GM18498 (cell line): ENCODE measurements around the gene TBC1D9.

Experiments
- ATAC-seq: cut with Tn5 transposase; IDR thresholded peaks from one replicate; pipeline ENCODE4 v1.9.1; 2021; ENCODE audit warnings: mild to moderate bottlenecking, moderate library complexity; ENCODE audit not compliant: unreplicated experiment

Gene TBC1D9

GRCh38 chr4:140628016-140628415 lies 128.2 kb downstream of the TBC1D9 start:
- ATAC-seq: no peak

- ATAC-seq: no peak
Observed at GRCh38 chr4:140626661-140627376, 129.4 kb downstream of the TBC1D9 start.

- no peak for ATAC-seq
Observed at GRCh38 chr4:140622333-140622958, 133.7 kb downstream of the TBC1D9 start.

GRCh38 chr4:140621161-140621560 lies 135.0 kb downstream of the TBC1D9 start:
- ATAC-seq: no peak

GRCh38 chr4:140617499-140618248 lies 138.5 kb downstream of the TBC1D9 start:
- no peak for ATAC-seq

- ATAC-seq: no peak
Observed at GRCh38 chr4:140615451-140615850, 140.7 kb downstream of the TBC1D9 start.

GRCh38 chr4:140612357-140612756 lies 143.8 kb downstream of the TBC1D9 start:
- ATAC-seq: no peak

- ATAC-seq: no peak
Observed at GRCh38 chr4:140611854-140612253, 144.3 kb downstream of the TBC1D9 start.

GRCh38 chr4:140609548-140610425 lies 146.4 kb downstream of the TBC1D9 start:
- peak; percentile 71 for ATAC-seq

- no peak for ATAC-seq
Observed at GRCh38 chr4:140607852-140608251, 148.3 kb downstream of the TBC1D9 start.

- no peak for ATAC-seq
Observed at GRCh38 chr4:140604544-140604943, 151.6 kb downstream of the TBC1D9 start.

GRCh38 chr4:140603286-140603685 lies 152.9 kb downstream of the TBC1D9 start:
- no peak for ATAC-seq

GRCh38 chr4:140602714-140603113 lies 153.5 kb downstream of the TBC1D9 start:
- ATAC-seq: no peak

- ATAC-seq: no peak
Observed at GRCh38 chr4:140600408-140600807, 155.8 kb downstream of the TBC1D9 start.

GRCh38 chr4:140595065-140595464 lies 161.1 kb downstream of the TBC1D9 start:
- peak; percentile 53 for ATAC-seq

- no peak for ATAC-seq
Observed at GRCh38 chr4:140584439-140584838, 171.7 kb downstream of the TBC1D9 start.

- no peak for ATAC-seq
Observed at GRCh38 chr4:140581078-140581477, 175.1 kb downstream of the TBC1D9 start.

- ATAC-seq: no peak
Observed at GRCh38 chr4:140579278-140579677, 176.9 kb downstream of the TBC1D9 start.

GRCh38 chr4:140575489-140575888 lies 180.7 kb downstream of the TBC1D9 start:
- ATAC-seq: no peak

GRCh38 chr4:140571620-140572019 lies 184.6 kb downstream of the TBC1D9 start:
- no peak for ATAC-seq
